22Rv1 (cell line): ENCODE data around the gene PSMG4.

Source experiments
- ZFX ChIP-seq: fragments of 450-650 bp; IDR thresholded peaks from 2 replicates; pipeline ENCODE4 v1.6.1; 2017; ENCODE audit warnings: antibody characterized with exemption, borderline replicate concordance
- TF ChIP-seq, protein P1 (sequence below): fragments of 450-650 bp; IDR thresholded peaks from 2 replicates; pipeline ENCODE4 v1.5.1; 2017; ENCODE audit warnings: mild to moderate bottlenecking

DNA sequence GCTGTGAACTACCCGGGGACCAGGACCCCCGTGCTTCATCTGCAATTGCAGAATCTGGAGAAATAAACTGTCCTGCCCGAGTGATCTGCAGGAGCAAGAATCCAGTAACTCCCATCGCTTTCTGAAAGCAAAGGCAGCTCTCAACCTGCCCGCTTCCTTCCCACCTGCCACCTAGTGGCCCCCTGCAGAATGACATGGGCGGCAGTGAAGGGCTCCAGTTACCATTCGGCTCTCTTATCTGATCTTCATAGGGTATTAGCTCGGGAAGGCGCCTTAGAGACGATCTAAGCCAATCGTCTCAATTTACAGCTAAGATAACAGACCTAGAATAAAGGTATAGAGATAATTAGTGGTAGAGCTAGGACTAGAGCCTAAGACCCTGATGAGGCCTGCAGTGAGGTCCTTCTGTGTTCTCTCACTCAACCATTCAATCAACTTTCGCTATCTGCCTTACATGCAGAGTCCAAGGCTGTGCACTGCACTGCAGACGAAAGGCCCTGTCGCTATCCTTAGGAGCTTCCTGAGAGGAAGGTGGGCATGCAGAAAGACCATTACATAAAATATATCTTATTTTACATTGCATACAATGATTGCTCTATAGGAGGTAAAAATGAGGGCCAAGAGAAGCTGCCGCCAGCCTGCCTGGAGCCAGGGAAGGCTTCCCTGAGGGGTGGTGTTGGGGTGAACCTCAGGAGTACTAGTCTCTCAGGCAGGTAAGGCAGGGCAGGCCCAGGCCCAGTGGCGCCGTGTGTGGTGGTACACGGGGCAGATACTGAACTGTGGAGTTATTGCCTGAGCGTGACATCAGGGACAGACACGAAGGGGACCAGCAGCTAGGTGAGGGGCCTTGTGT, 7.1 kb upstream of the PSMG4 start:
- TF ChIP-seq, protein P1, sequence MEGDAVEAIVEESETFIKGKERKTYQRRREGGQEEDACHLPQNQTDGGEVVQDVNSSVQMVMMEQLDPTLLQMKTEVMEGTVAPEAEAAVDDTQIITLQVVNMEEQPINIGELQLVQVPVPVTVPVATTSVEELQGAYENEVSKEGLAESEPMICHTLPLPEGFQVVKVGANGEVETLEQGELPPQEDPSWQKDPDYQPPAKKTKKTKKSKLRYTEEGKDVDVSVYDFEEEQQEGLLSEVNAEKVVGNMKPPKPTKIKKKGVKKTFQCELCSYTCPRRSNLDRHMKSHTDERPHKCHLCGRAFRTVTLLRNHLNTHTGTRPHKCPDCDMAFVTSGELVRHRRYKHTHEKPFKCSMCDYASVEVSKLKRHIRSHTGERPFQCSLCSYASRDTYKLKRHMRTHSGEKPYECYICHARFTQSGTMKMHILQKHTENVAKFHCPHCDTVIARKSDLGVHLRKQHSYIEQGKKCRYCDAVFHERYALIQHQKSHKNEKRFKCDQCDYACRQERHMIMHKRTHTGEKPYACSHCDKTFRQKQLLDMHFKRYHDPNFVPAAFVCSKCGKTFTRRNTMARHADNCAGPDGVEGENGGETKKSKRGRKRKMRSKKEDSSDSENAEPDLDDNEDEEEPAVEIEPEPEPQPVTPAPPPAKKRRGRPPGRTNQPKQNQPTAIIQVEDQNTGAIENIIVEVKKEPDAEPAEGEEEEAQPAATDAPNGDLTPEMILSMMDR = peak; percentile 94
- no peak for TF ChIP-seq ZFX
